Skin epidermis (tissue), 12 donors: ENCODE data around the gene GSTO2.

Source experiments
- H3K27ac ChIP-seq, 21 experiments: fragments of 200-600 bp; sonication (generic) in 11 of 21; one replicate each; pipeline ENCODE4 v1.5.0; 2020; ENCODE audit warnings: mild to moderate bottlenecking in 3 of 21, inconsistent platforms in 2 of 21, moderate library complexity in 2 of 21
- H3K4me3 ChIP-seq, 7 experiments: fragments of 200-600 bp; sonication (generic) in 2 of 7; one replicate each; pipeline ENCODE4 v1.5.0; 2020; ENCODE audit warnings: inconsistent platforms in 2 of 7, mild to moderate bottlenecking in 2 of 7, moderate library complexity in 1 of 7

GSTO2 gene

DNA sequence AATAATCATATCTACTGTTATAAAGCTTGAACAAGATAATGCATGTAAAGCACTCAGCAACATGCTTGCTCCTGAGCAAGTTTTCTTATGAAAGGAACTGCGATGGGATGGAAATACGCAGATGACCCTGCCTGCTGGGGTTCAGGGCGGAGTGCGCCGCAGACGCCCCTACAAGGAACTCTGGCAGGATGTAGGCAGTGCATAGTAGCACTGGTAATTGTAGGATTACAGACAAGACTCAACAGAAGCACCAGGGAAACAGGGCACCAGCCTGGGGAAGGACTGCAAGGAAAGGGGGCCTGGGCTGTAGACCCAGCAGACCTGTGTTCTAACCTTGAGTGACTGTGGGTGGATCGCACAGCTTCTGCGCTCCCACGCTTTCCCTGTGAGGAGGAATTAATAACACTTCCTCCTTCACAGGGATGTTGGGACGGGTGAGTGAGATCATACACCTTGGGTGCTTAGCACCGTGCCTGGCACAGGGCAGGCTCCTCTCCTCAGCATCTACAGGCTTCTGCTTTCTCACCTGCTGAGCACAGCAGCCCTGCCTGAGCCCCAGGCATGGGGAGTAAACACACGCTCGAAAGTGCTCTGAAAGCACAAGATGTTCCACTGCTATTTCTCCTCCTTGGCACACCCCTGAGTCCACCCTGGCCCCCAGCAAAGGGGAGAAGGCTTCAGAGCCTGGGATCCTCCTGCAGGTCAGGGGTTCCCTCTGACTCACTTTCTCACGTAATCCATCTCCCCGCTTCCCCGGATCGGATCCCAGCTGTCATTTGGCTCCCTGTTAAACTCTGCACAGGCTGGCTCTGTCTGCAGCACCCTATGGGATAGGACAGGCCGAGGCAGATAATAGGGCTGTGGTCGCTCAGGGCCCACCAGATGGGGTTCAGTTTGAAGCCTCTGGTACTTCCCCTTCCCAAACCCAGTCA is 50.1 kb downstream of the GSTO2 start:
- Histone ChIP-seq H3K27ac (peak overlapping the region in 19 of 21 experiments; percentile 45 to 98 (median 59)), H3K4me3 (no peak overlapping the region)

DNA sequence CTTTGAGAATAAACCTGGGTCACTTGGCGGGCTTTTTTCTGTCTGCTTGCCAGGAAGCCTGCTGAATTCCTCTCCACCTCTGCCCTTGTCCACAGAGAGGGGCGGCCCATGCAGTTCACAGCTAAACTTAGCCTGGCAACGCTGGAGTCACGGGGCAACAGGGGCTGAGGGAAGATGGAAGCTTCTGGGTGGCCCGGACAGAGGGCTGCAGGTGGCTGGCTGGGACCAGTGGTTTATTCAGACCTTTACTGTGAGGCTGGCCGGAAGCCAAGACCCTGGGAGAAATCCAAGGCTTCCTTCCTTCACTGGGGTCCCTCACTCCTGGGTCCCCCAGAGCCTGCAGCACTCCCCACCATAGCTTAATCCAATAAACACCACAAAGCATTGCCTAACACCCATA is 52.2 kb downstream of the GSTO2 start:
- Histone ChIP-seq H3K27ac (peak overlapping the region in 19 of 21 experiments; percentile 43 to 98 (median 84)), H3K4me3 (no peak overlapping the region)

DNA sequence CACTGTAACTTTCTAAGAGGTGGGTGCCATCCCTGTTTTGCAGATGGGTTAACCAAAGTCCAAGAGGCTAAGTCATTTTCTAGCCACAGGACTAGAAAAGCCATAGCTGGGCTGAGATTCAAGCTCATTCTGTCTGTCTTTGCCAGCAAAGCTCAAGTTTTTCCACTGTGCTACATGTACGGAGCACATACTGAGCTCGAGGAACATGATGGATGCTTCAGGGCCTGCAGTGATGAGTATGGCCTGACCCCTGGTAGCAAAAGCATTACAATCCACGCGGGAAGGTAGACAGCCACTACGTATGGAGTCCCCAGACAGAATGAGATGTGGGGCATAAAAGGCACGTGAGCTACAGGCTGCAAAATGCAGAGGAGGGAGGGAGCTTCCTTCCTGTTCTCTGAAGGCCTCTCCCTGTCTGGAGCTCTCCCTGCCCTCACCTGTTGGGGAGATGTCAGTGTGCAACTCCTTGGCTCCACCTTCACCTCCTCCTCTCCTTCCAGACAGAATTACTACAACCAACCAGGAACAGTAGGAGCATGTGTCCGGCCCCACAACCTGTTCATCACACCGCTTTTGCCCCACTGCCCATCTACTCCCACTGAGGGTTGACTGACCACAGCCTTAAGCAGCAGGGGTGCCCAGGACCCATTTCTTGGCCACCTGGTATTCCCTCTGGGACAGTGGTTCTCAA is 52.9 kb downstream of the GSTO2 start:
- no peak overlapping the region for H3K4me3 ChIP-seq
- H3K27ac ChIP-seq, result peak overlapping the region in 20 of 21 experiments; percentile 43 to 98 (median 82)

DNA sequence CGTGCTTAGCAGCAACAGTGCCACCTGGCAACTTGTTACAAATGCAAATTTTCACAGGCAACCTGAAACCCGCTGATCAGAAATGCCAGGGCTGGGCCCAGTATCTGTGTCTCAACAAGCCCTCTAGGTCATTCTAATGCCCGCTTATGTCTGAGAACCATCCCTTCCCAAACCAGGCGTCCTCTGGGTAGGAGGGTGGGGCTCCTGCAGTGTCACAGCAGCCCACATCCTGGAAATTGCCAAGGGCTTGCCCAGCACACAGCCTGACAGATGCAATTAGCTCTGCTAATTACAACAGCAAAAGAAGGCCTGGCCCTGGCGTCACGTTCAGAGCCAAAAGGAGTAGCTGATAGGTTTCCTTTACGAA is 53.4 kb downstream of the GSTO2 start:
- Histone ChIP-seq H3K4me3 (no peak overlapping the region), H3K27ac (peak overlapping the region in 20 of 21 experiments; percentile 43 to 98 (median 84))

DNA sequence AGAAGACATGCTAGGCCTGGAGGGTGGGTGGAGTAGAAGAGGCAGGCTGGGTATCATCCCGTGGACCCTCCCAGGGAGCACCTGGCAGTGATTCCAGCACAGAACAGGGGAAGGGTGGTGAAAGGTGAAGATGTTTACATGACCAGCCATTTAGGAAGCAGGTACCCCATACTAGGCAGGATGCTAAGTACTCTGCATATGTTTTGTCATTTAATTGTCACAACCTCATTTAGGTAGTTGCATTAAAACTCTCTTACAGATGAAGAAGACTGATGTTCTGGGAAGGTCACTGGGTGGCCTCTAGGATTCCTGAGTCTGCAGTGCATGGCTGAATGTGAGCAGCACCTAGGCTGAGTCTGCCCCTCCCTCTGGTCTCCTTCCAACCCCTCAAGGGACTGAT is 54.1 kb downstream of the GSTO2 start:
- Histone ChIP-seq H3K27ac (peak overlapping the region in 20 of 21 experiments; percentile 43 to 98 (median 82)), H3K4me3 (no peak overlapping the region)

DNA sequence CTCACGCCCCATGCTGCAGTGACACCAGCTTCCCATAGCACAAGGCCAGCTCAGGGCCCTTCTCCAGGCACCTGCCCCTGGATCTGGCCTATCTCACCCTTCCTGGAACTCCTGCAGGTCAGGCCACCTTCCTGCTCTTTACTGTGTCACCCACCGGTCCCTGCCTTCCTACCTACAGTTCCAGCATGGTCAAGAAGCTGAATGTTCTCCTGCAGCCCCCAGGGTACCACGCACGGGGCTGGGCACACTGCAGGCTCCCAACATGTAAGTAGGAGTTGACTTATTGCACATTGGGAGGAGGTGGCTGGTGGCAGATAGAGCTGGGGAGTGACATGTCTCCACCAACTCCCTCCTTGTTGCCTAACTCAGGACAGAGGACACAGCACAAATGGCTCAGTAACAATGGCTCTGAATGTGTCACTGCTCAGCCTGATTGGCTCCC is 54.8 kb downstream of the GSTO2 start:
- H3K27ac ChIP-seq, result peak overlapping the region in 20 of 21 experiments; percentile 43 to 98 (median 84)
- no peak overlapping the region for H3K4me3 ChIP-seq

DNA sequence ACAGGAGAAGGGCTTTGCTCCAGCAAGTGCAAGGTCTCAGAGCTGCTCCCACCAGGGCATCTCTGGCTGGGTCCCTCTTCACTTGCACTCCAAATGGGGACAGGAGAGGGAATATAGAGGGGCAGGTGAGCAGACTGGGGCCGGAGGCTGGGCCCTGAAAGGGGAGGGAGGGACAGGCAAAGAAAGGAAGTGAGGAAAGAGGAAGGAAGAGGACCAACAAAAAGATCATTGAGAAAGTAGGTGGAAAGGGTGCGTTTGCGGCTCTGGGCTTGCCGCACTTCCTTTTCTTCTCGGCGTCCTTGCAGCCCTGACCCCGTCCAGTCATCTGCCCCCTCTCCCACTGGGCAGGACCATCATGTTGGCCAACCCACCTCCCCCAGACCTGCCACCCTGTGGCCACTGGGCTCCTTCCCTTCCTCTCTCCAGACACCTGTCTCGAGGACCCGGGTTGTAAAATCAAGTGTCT is 55.3 kb downstream of the GSTO2 start:
- H3K4me3 ChIP-seq, result no peak overlapping the region
- H3K27ac ChIP-seq, result peak overlapping the region in 18 of 21 experiments; percentile 43 to 98 (median 85)

DNA sequence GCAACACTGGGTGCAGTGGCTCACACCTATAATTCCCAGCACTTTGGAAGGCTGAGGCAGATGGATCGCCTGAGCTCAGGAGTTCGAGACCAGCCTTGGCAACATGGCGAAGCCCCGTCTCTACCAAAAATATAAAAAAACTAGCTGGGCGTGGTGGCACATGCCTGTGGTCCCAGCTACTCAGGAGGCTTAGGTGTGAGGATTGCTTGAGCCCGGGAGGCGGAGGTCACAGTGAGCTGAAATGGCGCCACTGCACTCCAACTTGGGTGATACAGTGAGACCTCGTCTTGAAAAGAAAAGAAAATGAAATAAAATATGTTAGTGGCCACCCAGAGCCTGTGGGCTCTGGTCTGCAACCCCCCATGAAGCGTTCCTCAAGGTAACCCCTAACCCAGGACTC is 55.9 kb downstream of the GSTO2 start:
- no peak overlapping the region for H3K4me3 ChIP-seq
- peak overlapping the region in 18 of 21 experiments; percentile 41 to 98 (median 87) for H3K27ac ChIP-seq

DNA sequence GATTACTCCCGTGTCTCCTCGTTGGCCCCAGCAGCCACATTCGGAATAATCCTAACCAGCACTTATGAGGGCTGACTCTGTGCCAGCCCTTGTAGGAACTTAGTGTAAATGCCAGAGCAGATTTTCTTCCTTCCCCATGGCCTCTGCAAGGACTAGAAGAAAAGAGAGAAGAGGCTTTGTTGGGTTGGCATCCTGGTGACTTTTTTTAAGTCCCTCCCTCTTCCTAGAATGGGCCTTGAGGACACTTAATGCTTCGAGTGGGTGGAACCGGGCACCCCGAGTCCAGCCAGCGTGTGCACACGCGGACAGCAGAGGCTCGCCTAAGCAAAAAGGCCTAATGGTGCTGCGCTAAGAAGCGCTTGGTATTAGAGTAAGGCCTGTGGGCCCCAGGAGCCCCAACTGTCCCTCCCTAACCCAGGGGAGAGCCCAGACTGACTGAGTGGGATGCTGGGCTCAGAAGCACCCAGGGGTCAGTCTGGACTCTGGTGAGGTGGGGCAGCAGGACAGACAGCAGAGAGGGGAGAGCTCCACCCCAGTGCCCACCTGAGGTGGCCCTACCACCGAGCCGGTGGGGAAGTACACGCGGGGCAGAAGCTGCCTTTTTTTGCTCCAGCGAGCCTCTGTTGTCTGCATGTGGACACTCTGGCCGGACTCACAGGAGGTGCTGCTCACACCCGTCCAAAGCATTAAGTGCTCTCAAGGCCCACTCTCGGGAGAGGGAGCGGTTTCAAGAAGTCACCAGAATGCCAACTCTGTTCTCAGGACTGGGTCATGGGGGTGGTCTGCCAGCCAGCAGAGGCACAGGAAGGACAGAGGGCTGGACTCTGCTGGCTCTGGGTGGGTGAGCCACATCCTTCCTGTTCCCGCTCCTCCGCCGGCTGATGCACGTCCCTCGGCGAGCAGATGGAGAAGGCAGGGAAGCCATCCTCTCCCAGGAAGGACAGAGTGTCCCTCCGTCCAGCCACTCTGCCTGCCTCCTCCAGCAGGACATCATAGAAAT is 56.8 kb downstream of the GSTO2 start:
- Histone ChIP-seq H3K4me3 (no peak overlapping the region), H3K27ac (peak overlapping the region in 20 of 21 experiments; percentile 37 to 98 (median 86))

DNA sequence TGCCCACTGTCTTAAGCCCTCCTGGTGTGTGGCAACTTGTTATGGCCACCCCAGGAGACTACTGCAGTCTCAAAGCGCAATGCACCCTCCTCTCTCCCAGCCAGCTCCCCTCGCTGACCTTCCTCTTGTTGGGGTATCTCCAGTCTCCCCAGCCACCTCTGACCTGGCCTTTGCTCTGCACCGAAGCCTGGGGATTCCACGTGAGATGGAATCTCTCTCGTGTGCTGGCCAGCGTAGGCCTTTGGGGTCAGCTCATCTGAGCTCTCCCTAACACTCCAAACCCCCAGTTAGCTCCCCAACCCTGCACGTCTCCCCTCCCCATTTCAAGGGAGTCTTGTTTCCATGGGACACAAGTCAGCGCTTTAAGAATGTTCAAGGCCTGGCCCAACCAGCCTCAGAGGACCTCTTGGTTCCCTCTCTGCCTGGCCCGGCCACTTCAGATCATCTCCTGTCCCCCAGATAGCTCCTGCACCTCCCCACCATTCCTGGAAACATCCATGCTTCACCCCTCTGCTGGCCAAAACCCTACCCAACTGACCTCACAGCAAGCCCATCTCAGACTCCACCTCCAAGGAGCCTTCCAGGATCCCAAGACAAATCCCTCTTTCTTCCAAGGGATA is 58.1 kb downstream of the GSTO2 start:
- H3K27ac ChIP-seq, result peak overlapping the region in 20 of 21 experiments; percentile 84 to 98 (median 92)
- no peak overlapping the region for H3K4me3 ChIP-seq

DNA sequence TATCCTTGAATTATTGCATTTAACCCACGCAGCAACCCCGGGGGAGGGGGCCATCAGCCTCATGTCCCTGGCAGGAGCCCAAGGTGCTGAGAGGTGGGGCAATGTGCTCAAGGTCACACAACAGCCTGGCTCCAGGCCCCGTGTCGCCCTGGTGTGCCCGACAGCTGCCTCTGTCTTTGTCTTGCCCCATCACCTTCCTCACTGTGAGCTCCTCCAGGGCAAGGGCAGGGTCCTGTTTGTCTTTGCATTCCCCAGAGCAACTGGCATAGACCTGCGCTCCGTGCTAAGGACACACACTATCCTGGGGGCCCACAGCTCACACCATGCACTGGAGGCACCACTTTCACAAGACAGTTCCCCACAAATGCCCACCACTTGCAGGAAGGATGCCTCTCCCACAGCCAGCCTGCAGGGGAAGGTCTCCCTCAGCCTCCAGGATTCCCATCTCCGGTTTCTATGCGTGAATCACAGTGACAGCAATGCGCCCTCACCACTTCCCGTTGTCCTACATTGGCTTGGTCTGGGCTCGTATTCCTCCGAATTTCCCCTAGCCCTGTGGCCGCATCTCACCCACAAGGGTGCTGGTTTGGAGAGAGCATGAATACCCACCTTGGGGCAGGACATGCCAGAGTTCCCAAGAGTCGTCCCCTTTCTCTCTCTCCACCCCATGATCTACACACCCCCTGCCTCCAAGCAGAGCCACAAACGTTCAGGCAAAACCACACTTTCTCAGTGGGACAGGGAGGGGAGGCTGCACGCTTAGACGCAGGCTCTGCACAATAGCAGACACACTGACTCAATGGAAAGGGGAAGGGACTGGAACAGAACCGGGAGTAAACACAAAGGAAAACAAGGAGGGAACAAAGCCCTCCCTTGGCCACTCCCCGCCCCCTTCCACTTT is 59.0 kb downstream of the GSTO2 start:
- H3K27ac ChIP-seq, result peak overlapping the region; percentile 56 to 98 (median 92)
- H3K4me3 ChIP-seq, result peak overlapping the region in 4 of 7 experiments; percentile 4 to 25 (median 12)

DNA sequence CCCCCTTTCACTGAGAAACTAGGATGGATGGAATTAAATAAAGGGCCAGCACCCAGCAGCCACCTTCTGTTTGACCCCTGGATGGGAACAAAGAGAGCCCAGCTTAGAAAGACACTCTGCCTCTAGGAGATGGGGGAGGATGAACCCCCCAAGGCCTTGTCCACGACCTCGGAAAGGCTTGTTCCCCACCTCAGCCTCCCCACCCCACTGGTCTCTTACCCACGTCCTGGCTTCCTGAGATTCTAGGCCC is 59.6 kb downstream of the GSTO2 start:
- H3K27ac ChIP-seq, result peak overlapping the region; percentile 56 to 98 (median 92)
- H3K4me3 ChIP-seq, result peak overlapping the region in 5 of 7 experiments; percentile 4 to 25 (median 9)

DNA sequence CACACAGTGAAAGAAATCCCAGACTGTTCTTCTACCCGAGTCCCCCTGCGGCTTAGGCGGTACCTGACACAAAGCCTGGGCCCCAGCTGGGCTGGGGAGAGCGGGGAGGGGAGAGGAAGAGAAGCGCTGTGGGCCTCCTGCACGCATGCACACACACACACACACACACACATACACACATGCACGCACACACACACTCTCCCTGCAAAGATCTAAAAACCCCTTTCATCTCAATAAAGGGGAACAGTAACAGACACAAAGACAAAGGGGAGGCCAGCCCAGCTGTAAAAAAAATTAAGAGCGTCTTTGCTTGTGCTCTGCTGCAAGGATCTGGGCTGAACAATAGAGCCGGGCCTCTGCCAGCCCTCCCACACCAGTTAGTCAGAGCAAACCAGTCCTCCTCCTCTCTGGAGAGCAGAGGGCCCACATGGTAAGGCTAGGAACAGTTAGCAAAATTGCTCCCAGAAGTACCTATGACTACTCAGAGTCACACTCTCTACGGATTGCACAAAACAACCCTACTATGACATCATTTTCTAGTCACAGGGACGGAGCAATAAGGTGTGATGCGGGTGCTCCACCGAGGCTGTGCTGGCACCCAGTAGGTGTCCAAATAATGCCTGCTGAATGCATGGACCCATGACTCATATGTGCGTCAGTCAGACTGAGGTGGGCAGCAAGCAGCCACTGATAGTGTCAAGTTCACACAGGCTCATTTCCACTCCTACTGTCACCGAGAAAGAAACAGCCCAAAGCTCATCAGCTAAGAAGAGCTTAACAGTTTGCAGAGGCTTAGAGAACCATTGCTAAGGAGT is 60.1 kb downstream of the GSTO2 start:
- peak overlapping the region in 5 of 7 experiments; percentile 4 to 25 (median 9) for H3K4me3 ChIP-seq
- H3K27ac ChIP-seq, result peak overlapping the region; percentile 56 to 98 (median 92)

DNA sequence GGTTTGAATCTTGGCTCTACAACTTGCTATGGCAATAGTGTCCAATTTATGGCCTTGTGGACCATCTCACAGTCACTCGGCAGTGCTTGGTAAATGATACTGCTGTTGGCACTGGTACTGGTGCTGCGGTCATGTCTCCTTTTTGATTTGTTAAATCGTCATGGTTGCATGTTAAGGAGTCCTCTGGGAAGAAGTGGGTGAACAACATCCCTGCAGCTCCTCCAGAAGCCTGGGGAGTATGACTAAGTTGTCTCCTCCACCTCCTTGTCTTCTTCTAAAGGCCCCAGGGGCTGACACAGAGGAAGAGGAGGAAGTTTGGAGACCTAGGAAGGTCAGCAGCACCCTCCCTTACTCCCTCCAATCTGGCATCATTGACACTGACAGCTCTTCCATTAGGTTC is 60.8 kb downstream of the GSTO2 start:
- Histone ChIP-seq H3K4me3 (no peak overlapping the region), H3K27ac (peak overlapping the region in 20 of 21 experiments; percentile 84 to 98 (median 92))

DNA sequence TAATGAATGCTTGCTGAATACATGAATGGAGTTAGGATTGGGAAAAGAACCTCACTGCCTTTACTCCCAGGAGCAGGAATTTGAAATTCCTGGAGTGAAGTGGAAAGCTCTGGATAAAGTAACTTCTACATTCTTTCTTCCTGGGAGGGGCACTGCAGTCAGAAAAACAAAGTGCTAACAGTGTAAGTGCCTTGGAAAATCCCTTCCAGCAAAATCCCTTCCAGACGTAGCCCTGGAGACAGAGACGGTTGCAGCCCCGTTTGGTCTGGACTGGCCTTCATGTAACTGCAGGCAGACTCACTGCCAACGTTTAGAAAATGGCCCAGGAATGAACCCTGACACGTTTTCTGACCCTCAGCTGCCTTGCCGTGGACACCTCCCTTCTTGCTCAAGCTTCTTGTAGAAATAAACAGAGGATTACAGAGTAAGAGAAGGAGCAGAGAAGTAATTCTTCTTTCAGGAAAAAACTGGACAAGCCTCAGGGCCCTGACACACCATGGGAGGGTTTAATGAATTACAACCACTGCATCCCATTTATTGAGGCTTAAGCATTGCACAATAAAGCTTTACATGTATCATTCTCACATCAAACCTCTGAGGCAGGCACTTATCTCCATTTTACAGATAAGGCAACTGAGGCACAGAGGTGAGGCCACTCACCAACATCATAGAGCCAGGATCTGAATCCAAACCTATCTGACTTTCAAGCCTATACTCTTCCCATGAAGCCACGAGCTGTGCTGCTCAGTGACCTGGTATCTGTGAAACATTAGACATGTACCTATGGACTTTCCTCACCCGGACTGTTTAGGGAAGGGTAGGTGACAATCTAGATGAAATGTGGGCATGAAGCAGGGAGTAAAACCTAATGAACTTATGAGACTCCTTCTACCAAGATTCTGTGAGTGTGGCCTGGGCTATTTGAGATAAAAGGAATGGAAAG is 61.5 kb downstream of the GSTO2 start:
- Histone ChIP-seq H3K27ac (peak overlapping the region in 20 of 21 experiments; percentile 84 to 98 (median 92)), H3K4me3 (no peak overlapping the region)
